HG03135 (cell line): Measurements from ENCODE around the gene ZNF837.
"Not testable (repeated sequence)": the region's sequence is repeated elsewhere in the genome, so short reads cannot be mapped to it uniquely, and the experiment has no call there.

ENCODE experiments used
- ATAC-seq: cut with Tn5 transposase; IDR thresholded peaks from one replicate; pipeline ENCODE4 v1.9.1; 2021; ENCODE audit warnings: mild to moderate bottlenecking, moderate library complexity; ENCODE audit not compliant: unreplicated experiment

The ZNF837 gene

DNA sequence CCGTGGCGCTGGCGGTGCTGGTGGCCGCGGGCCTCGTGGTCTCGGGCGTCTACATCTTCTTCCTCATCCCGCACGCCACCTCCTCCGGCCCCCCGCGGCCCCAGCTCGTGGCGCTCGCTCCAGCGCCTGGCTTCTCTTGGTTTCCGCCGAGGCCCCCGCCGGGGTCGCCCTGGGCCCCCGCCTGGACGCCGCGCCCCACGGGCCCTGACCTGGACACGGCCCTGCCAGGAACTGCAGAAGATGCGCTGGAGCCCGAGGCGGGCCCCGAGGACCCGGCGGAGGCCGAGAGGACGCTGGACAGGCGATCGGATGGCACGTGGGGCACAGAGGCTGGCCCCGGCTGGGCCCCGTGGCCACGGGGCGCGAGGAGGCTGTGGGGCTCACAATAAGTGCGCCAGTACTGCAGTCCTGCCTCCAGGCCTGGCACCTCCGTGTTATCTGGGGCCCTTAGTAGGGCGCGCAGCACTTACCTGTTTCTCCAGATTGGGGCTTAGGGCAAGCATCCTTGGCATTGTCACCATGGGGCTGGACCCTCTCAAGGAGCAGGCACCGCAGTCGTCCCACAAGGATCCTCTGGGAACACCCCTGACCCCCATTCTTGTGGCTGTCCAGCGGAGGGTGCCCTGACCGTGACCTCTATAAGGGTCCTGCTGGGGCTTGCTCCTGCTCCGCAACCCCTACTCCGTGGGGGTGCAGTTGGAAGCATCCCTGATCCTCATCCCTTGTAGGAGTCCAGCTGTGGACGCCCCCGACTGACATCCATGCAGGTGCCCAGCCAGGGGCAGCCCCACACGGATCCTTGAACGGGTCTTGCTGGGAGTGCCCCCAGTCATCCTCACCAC lies 16.1 kb upstream of the ZNF837 start:
- no peak for ATAC-seq

DNA sequence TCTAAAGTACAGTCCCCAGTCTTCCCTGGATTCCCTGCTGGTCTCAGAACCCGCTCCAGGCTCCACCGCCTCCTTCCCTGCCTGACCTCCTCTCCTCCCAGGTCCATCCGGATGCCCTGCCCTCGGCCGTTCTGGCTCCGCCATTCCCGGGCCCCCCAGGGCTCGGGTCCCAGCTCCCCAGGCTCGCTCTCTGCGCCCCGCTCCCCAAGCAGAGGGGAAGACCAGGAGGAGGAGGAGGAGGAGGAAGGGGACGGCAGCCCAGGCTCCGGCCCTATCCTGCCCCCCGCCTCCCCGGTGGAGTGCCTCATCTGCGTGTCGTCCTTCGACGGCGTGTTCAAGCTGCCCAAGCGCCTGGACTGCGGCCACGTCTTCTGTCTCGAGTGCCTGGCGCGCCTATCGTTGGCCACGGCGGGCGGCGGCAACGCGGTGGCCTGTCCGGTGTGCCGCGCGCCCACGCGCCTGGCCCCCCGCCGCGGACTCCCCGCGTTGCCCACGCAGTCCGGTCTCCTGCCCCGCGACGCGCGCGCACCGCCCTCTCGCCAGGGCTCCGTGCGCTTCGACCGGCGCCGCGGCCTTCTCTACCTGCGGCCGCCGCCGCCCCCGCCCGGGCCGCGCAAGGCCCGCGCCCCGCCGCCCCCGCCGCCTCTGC lies 15.3 kb upstream of the ZNF837 start:
- no peak for ATAC-seq

DNA sequence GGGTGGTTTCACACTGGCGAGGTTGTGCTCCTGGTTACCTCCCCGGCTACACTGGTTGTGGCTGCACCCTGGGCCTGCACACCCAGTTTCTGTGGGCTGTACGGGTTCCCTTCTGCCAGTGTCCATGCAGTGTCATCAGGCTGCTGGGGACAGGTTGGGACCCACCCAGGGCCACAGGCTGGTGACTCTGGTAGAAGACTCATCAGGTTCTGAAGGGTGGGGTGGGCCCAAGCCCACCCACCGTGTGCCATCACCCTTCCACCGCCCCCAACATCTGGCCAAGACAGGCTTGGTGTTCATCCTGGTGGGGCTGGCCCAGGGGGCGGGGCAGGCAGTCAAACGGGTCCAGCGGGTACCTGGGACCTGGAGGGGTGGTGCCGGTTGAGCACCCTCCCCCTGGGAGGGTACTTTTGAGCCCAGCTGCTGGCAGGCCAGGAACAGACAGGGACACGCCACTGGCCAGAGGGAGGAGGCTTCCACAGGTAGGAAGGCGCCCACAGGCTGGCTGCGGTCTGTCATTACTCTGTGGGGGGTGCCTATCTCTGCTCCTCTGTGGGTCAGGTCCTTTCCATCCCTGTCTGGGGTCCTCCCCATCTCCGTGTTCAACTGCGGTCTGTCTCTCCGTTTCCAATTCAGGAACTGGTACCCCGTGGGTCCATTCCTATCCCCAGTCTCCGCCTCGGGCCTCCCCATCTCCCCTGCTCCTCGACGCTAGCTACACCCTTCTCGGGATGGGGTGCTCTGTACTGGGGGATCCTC lies 14.6 kb upstream of the ZNF837 start, which contains the start of gene RNF225:
Gene RNF225 (plus strand): TSS at position 437 of the 759 bp plus-strand sequence. CDS start 434 bp downstream, outside the sequence.
- ATAC-seq: no peak

DNA sequence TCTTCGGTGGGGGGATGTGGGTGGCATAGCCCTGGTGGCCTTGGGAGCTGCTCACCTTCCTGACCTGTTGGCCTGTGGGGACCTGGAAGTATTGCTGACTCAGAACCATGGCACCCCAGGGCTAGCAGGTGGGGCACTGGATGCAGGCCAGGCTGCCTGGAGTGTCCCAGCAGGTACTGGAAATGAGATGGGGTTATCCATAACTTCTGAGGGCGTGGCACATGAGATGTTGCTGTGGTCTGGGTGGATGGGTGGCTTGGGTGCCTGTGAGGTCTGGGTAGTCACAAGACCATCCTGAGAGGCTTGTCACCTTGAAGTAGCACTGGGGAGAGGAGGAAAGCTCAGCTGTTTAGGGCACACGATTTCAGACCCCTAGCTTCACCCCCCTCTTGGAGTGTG lies 14.0 kb upstream of the ZNF837 start:
- no peak for ATAC-seq

DNA sequence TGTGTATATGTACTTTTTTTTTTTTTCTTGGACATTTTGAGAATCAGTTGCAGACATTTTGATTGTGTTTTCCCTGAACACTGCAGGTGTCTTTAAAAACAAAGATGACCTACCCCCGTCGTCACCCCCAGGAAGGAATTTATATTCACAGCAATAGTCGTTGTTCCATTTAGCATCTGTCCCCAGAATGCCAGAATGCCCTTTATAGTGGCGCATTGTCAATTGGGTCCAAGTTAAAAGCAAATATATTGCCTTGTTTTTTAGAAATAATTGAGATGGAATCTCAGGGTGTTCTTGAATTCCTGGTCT lies 12.8 kb upstream of the ZNF837 start:
- ATAC-seq: no peak

DNA sequence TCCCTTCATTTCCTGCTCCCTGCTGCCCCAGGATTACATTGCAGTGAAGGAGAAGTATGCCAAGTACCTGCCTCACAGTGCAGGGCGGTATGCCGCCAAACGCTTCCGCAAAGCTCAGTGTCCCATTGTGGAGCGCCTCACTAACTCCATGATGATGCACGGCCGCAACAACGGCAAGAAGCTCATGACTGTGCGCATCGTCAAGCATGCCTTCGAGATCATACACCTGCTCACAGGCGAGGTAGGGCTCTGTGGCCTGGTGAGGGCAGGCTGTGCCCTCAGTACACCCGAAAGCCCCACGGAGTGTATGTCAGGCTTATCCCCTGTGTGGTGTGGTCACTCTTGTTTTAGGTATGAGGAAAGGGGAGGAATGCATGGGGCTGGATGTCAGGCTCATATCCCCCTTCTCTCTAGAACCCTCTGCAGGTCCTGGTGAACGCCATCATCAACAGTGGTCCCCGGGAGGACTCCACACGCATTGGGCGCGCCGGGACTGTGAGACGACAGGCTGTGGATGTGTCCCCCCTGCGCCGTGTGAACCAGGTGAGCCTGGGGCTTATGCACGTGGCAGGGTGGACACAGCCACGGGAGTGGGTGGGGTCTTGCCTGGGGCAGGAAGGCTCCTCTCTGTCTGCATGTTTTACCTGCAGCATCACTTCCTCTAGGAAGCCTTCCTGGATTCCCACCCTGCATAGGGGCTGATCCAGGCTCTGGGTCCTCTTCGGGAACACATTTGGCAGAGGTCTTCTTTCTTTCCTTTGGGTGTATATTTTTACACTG lies 12.3 kb upstream of the ZNF837 start:
- ATAC-seq: no peak

DNA sequence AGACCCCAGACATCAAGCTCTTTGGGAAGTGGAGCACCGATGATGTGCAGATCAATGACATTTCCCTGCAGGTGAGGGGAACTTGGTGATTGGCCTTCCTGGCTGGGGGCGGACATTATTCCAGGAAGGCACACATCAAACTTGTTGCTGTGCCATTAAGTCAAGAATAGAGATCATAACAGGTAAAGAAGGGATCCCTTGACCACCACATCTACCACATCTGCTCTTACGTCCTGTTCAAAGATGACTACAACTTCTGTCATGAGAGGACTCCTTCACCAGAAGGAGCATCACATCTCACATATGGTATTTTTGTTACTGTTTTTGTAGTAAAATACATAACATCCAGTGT lies 7.3 kb upstream of the ZNF837 start:
- no peak for ATAC-seq

DNA sequence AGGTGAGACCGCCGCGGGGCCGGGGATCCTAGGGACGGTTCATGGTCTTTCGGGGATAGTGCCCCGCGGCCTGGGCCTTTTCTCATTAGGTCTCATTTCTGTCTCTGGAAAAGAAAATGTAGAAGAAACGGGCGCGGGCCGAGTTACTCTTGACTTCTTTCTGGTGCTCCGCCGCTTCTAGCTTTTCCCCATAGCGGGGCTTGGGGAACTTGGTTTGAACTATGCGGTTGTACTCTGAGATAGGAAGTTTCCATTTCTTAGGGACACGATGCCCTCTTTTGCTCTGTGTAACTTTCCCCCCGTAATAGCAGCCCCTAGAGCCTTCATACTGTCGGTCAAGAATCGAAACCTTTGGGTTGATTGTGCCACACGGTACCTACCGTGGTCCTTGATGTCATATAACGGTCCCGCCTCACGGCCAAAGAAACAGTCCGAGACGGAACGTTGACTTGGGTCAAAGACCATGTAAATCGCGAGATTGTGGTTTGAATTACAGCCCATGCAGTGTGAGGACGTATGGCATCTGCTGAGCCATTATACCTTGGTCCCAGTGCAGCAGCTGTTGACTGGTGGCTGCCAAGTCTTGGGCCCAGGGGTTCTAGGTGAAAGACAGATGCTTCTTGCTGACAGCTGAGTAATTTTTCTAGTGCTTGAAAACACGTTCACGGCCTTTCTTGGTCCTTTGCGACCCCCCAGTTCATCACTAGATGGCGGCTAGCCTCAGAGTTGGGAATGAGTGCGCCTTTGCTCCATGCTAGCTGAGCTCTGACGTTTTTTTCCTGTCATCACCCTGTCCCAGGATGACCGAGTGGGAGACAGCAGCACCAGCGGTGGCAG lies 6.7 kb upstream of the ZNF837 start:
- ATAC-seq: no peak

DNA sequence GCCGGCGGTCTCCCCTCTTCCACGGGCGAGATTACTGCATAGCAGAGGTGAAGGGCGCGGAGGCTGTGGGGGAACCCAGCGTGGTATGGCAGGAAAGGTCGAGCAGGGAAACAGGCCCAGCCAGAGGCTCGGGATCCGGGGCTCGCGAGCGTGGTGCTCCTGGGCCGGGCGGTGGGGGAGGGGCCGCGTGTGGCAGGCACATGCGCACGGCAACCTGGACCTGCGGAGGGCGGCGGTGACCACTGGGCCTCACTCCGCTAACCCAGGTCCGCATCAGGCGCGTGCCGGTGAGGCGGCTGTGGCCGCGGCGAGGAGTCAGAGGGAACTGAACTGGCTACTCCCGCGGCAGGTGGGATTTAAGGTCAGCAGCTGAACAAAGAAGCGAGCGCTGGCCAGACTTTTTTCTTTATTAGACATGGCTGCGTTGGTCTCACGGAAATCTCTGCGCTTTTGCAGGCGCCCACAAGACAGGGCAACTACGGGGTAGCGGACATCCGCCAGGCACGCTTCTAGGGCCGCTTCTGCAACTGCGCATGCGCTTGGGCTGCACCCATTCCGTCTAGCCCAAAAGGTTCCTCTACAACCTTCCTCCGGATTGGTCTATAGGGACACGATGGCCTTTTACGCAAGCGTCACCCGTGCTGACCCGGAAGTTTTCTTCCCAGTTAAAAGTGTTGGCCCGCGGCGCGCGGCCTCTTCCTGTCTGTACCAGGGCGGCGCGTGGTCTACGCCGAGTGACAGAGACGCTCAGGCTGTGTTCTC lies 5.9 kb upstream of the ZNF837 start, which contains the start of gene RPS5:
Gene RPS5 (plus strand): TSS at position 694 of the 762 bp plus-strand sequence. CDS start 869 bp downstream, outside the sequence.
- peak; percentile 81 for ATAC-seq

DNA sequence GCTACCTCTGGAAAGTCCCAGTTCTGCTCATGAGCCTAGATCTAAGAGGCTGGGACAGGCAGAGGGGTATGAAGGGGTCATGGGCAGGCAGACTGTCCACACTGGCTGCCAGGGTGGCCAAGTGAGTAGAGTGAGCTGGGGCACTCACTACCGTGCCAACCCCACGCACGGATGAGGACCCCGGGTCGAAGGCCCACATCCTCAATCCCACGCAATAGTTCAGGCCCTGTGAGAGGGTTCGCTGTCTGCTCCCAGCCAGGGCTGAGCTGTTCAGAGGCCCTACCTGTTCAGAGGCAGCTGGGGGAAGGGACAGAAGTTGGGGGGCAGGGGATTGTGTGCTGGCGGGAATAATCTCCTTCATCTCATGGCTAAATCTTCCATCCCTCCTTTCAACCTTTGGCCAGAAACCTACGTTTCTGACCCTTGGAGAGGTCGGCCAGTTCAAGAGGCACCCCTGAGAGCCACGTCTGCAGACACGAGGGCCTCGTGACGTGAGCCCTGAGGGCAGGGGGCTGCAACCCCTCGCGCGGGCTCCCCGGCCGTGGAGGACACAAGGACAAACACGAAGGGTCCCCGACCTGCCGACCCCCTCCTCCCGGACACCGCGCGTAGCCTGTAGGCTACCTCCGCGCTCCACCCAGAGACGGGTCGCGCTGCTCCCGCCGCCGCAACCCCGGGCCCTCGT lies 5.2 kb upstream of the ZNF837 start:
- peak; percentile 17 for ATAC-seq

DNA sequence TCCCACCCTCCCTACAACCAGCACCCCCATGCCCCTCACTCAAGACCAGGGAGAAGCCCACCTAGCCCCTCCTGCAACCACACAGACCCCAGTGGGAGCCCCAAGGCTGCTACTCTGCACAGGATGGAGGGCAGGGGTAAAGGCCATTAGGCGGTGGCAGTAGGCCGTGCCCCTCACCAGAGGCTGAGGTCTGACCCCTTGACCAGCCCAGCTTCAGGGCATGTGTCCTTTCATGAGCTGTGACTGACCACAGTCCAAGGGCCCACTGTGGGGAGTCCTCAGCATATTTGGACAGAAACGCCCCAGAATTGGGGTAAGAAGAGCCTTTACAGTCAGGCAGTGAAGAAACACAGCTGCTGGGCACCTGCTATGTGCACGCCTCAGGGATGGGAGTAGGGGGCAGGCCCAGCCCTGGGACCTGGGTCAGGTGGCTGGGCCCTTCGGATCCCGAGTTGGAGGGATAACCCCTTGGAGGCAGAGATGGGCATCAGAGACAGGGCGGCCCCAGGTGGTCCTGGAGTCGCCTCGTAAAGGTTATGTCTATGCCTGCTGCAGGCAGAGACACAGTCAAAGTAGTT lies 4.6 kb upstream of the ZNF837 start:
- ATAC-seq: no peak

DNA sequence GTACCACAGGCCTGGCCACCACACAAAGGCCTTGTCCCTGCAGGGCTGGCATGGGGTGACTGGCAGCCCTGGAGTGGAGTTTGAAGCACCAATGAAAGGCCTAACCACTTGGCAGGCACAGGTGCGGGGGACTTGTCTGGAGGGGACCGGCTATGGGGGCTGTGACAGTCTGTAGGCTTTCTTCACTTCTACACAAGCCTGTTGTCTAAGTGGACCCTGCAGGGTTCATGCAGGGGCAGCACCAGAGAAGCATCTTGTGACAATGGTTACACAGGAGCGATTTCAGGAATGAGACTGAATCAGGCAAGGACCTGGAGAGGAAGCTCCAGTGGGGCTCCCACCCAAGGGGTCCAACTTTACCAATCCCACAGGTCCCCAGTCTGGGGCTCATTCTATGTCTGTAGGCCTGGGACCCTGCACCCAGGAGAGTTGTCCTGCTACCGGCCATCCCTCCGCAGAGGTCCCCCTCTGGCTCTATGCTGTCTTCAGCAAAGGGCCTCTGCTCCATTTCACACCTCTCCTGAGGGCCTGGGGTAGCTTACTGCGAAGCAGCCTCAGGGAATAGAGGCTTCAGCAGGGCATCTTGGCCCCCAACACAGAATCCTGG lies 2.3 kb upstream of the ZNF837 start:
- no peak for ATAC-seq

DNA sequence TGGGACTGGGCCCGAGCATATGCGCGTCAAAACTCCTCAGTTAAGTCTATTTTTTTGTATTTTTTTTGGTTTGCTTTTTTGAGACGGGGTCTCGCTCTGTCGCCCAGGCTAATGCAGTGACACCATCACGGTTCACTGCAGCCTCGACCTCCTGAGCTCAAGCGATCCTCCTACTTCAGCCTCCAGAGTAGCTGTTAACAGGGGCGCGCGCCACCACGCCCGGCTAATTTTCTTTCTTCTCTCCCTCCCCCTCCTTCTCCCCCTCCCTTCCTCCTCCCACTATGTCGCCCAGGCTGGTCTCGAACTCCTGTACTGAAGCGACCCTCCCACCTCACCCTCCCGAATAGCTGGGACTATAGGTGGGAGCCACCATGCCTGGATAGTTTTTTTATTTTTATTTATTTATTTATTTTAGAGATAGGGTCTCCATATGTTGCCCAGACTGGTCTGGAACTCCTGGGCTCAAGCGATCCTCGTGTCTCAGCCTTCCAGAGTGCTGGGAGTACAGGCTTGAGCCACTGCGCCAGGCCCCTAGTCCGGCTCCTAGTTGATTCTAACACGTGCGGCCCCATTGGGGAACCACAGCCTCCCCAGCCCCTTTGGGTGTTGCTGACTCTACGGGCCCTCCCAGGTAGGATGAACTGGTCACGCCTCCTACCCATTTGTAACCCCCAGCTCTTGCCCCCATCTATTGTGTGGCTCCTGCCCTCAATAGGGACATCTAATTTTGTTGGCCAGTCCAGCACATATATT lies 806 bp upstream of the ZNF837 start:
- no peak for ATAC-seq

DNA sequence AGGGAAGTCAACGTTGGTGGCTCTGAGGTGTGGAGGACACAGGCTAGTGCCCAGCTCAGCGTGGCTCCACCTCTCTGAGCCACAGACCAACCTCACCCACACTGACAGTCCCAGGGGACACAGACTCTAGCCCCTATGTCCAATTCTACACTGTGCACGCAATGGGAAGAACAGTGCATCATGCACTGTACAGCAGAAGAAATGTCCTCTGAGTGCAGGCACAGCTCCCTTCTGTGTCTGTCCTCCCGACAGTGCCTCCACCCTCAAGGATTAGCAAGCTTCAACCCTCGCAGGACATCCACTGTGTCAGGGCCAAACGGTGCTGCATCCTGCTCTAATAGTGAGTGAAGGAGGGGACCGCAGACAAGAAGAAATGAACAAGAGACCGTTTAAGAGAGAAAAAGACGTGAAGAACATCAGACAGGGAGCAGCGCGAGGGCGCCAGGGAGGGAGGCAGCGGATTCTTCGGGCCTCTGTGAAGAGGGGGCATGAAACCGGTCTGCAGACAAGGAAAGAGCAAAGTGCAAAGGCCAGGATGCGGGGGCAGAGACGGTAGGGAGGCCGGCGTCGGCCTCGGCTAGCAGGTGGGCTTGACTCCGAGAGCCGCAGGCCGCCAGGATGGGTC lies 681 bp downstream of the ZNF837 start:
- ATAC-seq: no peak

DNA sequence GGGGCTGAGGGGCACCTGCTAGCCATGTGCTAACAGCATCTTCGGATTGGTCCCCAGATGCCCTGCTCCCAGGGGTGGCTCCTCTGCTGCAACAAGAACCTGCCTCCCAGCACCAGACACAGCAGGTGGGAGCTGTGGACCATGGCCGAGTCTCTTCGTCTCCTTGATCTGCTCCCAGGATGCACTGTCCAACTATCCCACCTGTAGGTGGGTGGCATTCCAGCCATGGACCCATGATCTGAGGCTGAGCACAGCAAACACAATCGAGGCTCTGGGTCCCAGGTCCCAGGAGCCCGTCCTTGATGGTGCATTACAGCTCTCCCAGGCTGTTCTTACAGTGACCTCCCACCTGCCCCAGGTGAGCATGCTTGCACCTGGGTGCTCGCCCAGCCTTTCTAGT lies 1.6 kb downstream of the ZNF837 start:
- no peak for ATAC-seq

DNA sequence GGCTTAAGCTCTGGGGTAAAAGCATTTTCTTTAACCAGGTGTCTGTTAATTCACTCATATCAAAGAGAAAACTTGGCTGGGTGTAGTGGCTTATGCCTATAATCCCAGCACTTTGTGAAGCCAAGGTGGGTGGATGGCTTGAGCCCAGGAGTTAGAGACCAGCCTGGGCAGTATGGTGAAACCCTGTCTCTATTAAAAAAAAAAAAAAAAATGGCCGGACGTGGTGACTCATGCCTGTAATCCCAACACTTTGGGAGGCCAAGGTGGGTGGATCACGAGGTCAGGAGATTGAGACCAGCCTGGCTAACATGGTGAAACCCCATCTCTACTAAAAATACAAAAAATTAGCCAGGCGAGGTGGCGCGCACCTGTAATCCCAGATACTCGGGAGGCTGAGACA lies 4.1 kb downstream of the ZNF837 start:
- not testable (repeated sequence) for ATAC-seq

DNA sequence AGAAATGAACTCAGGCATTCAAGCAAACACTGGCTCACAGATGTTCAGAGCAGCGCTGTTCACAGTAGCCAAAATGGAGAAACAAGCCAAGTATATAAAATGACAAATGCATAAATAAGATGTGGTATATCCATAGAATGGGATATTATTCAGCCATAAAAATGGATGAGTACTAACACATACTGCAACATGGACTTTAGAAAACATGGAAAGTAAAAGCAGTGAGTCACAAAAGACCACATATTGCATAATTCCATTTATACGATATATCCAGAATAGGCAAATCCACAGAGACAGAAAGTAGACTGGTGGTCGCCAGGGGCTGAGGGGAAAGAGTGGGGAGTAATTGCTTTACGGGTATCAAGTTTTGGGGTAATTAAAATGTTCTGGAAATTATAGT lies 6.6 kb downstream of the ZNF837 start:
- no peak for ATAC-seq
